ENCODE results near the gene GOLT1A. TPM values are rescaled to one million over a fixed set of nuclear protein-coding genes. Genes with fewer than 3 reads are reported as not detected.

The GOLT1A gene
- total RNA-seq, 3 donors from 2014 or later (not counting 1 experiment from before 2014, with no cell fraction given): not detected

- no peak overlapping the region for H3K27ac ChIP-seq (ENCODE audit: low read length)
- Mint-ChIP-seq H3K36me3 (no peaks in the 10 kb centered on the region), H3K4me3 (no peak overlapping the region), H3K27me3 (ENCODE audit: low read depth in 2 of 2) (peaks cover 0 to 3% of the 10 kb centered on the region in 2 donors), H3K4me1 (peaks cover 7% of the 10 kb centered on the region in 2 donors), H3K9me3 (no peaks in the 10 kb centered on the region), H3K27ac (no peak overlapping the region)
- no peak for TF ChIP-seq CTCF (IDR thresholded peaks at IDR 0.05)
- no peak for DNase-seq
- H3K4me3 ChIP-seq (ENCODE audit: low read length): no peak overlapping the region
- intact Hi-C loops (cut with micrococcal nuclease): no loop called here
- H3K36me3 ChIP-seq (ENCODE audit: control insufficient read depth, insufficient read depth, low read length): no peaks in the 10 kb centered on the region
- no peak for ATAC-seq
- no peaks in the 10 kb centered on the region for H3K27me3 ChIP-seq (ENCODE audit: control insufficient read depth, insufficient read depth, low read length)
- H3K9me3 ChIP-seq (ENCODE audit: control insufficient read depth, insufficient read depth, low read length): no peaks in the 10 kb centered on the region
- H3K4me1 ChIP-seq (ENCODE audit: control insufficient read depth, insufficient read depth, low read length): peaks cover 6% of the 10 kb centered on the region
- 94% methylated on average over 3 of the region's 3 CpGs for WGBS (ENCODE audit: insufficient coverage)
These were observed 8.9 kb upstream of the GOLT1A start for GRCh38 chr1:204222764-204223055.

GRCh38 chr1:204222006-204222763 is 8.4 kb upstream of the GOLT1A start:
- Mint-ChIP-seq H3K27me3 (ENCODE audit: low read depth in 2 of 2) (peaks cover 0 to 3% of the 10 kb centered on the region in 2 donors), H3K27ac (no peak overlapping the region), H3K4me3 (no peak overlapping the region), H3K36me3 (no peaks in the 10 kb centered on the region), H3K4me1 (peaks cover 7% of the 10 kb centered on the region in 2 donors), H3K9me3 (no peaks in the 10 kb centered on the region)
- Histone ChIP-seq H3K27ac (ENCODE audit: low read length) (no peak overlapping the region), H3K4me3 (ENCODE audit: low read length) (no peak overlapping the region), H3K27me3 (ENCODE audit: control insufficient read depth, insufficient read depth, low read length) (no peaks in the 10 kb centered on the region), H3K9me3 (ENCODE audit: control insufficient read depth, insufficient read depth, low read length) (no peaks in the 10 kb centered on the region), H3K4me1 (ENCODE audit: control insufficient read depth, insufficient read depth, low read length) (peaks cover 6% of the 10 kb centered on the region), H3K36me3 (ENCODE audit: control insufficient read depth, insufficient read depth, low read length) (no peaks in the 10 kb centered on the region)
- DNase-seq (no peak), ATAC-seq (no peak)
- 78% methylated on average over 8 of the region's 8 CpGs for WGBS (ENCODE audit: insufficient coverage)
- TF ChIP-seq CTCF (IDR thresholded peaks at IDR 0.05): no peak
- intact Hi-C loops (cut with micrococcal nuclease): no loop called here

- no peak for TF ChIP-seq CTCF (IDR thresholded peaks at IDR 0.05)
- DNase-seq: no peak
- H3K4me1 Mint-ChIP-seq: peaks cover 7% of the 10 kb centered on the region in 2 donors
- H3K4me3 ChIP-seq (ENCODE audit: low read length): no peak overlapping the region
- peaks cover 6% of the 10 kb centered on the region for H3K4me1 ChIP-seq (ENCODE audit: control insufficient read depth, insufficient read depth, low read length)
- H3K4me3 Mint-ChIP-seq: no peak overlapping the region
- no peak overlapping the region for H3K27ac ChIP-seq (ENCODE audit: low read length)
- no peak overlapping the region for H3K27ac Mint-ChIP-seq
- WGBS (ENCODE audit: insufficient coverage): 80% methylated on average over 9 of the region's 11 CpGs
- no peaks in the 10 kb centered on the region for H3K36me3 ChIP-seq (ENCODE audit: control insufficient read depth, insufficient read depth, low read length)
- no peaks in the 10 kb centered on the region for H3K9me3 Mint-ChIP-seq
- no peaks in the 10 kb centered on the region for H3K36me3 Mint-ChIP-seq
- ATAC-seq: no peak
- no peaks in the 10 kb centered on the region for H3K27me3 ChIP-seq (ENCODE audit: control insufficient read depth, insufficient read depth, low read length)
- H3K9me3 ChIP-seq (ENCODE audit: control insufficient read depth, insufficient read depth, low read length): no peaks in the 10 kb centered on the region
- H3K27me3 Mint-ChIP-seq (ENCODE audit: low read depth in 2 of 2): peaks cover 0 to 3% of the 10 kb centered on the region in 2 donors
- intact Hi-C loops (cut with micrococcal nuclease): no loop called here
These were observed 7.5 kb upstream of the GOLT1A start for GRCh38 chr1:204221271-204221670.

Data from natural killer cell (primary cell).